Fibroblast of lung (primary cell): ENCODE results near the gene SNRNP35. TPM values are rescaled to one million over a fixed set of nuclear protein-coding genes. Genes with fewer than 3 reads are reported as not detected.
"Not testable (repeated sequence)": the region's sequence is repeated elsewhere in the genome, so short reads cannot be mapped to it uniquely, and the experiment has no call there.

Experiments
- DNase-seq, 2 donors: peaks; one replicate each; pipeline versions ENCODE4 v3.0.0 to v3.0.0-alpha.2; 2010; ENCODE audit warnings: low read depth in 2 of 2
- H2AFZ ChIP-seq: 2 replicates; pipeline ENCODE4 v1.5.1; 2012; ENCODE audit warnings: low read length, control low read depth, inconsistent platforms
- H3K27ac ChIP-seq: 2 replicates; pipeline ENCODE4 v1.5.1; 2011; ENCODE audit warnings: low read length, control low read depth; ENCODE audit not compliant: insufficient read depth
- H3K27me3 ChIP-seq: 2 replicates; pipeline ENCODE4 v1.5.1; 2011; ENCODE audit warnings: mild to moderate bottlenecking, low read length; ENCODE audit not compliant: control insufficient read depth, insufficient read depth
- H3K36me3 ChIP-seq: 2 replicates; pipeline ENCODE4 v1.5.1; 2011; ENCODE audit warnings: low read length; ENCODE audit not compliant: control insufficient read depth, insufficient read depth
- H3K4me1 ChIP-seq: 2 replicates; pipeline ENCODE4 v1.5.1; 2011; ENCODE audit warnings: low read length; ENCODE audit not compliant: control insufficient read depth, insufficient read depth; ENCODE audit errors: extremely low read depth
- H3K4me2 ChIP-seq: 2 replicates; pipeline ENCODE4 v1.5.1; 2011; ENCODE audit warnings: low read length, control low read depth; ENCODE audit not compliant: insufficient read depth; ENCODE audit errors: extremely low read depth
- H3K4me3 ChIP-seq, 4 experiments: fragments of 200-600 bp in 1 of 4; sonication (generic) in 1 of 4; replicated peaks in 1 of 4; 2 replicates each; pipeline ENCODE4 v1.5.1; 2011 to 2016; ENCODE audit warnings: low read length in 4 of 4, low read depth in 3 of 4, mild to moderate bottlenecking in 3 of 4, control low read depth in 2 of 4, inconsistent platforms in 1 of 4, mixed read lengths in 1 of 4; ENCODE audit not compliant: insufficient read depth in 1 of 4; ENCODE audit errors: control extremely low read depth in 1 of 4
- H3K79me2 ChIP-seq: 2 replicates; pipeline ENCODE4 v1.5.1; 2012; ENCODE audit warnings: mild to moderate bottlenecking, low read length, inconsistent platforms; ENCODE audit not compliant: control insufficient read depth, insufficient read depth
- H3K9ac ChIP-seq: 2 replicates; pipeline ENCODE4 v1.5.1; 2011; ENCODE audit warnings: mild to moderate bottlenecking, low read length, control low read depth; ENCODE audit not compliant: insufficient read depth
- H3K9me3 ChIP-seq: 2 replicates; pipeline ENCODE4 v1.5.1; 2012; ENCODE audit warnings: low read depth, low read length; ENCODE audit not compliant: control insufficient read depth, insufficient read depth
- H4K20me1 ChIP-seq: 2 replicates; pipeline ENCODE4 v1.5.1; 2011; ENCODE audit warnings: low read length; ENCODE audit not compliant: control insufficient read depth, insufficient read depth; ENCODE audit errors: extremely low read depth
- EZH2 ChIP-seq: IDR thresholded peaks from 2 replicates; pipeline ENCODE4 v1.5.1; 2012; ENCODE audit warnings: low read length, control low read depth, mild to moderate bottlenecking; ENCODE audit errors: missing control alignments
- polyA plus RNA-seq, 2 donors: library from polyadenylated mRNA; depleted of rRNA in 1 of 2; stranded (reverse) in 1 of 2; unstranded in 1 of 2; fragments of >200 nt; gene quantifications; 2 replicates each; pipeline ENCODE4 v1.2.1, GENCODE V29; 2011 to 2012; ENCODE audit warnings: missing spikeins in 1 of 2
- total RNA-seq: library from RNA; depleted of rRNA; stranded (reverse); fragments of >200 nt; gene quantifications from 2 replicates; pipeline ENCODE4 v1.2.1, GENCODE V29; 2014
- TF ChIP-seq, protein P1 (sequence below), 2 donors: IDR thresholded peaks in 1 of 2; conservative IDR thresholded peaks in 1 of 2; 1 replicate in 1 of 2; 2 replicates in 1 of 2; pipeline ENCODE4 v1.5.1; 2011 to 2012; ENCODE audit warnings: low read length in 2 of 2, control low read depth in 1 of 2, inconsistent platforms in 1 of 2, low read depth in 1 of 2, mild to moderate bottlenecking in 1 of 2

The SNRNP35 gene
- total and polyA plus RNA-seq, 2 donors (not counting 1 experiment from before 2014, with no cell fraction given) = 16.1 to 20.8 TPM

GRCh38 chr12:123491056-123491455 is 33.1 kb downstream of the SNRNP35 start:
- Histone ChIP-seq H3K9ac (no peak overlapping the region), H3K27me3 (no peaks in the 10 kb centered on the region), H2AFZ (no peak overlapping the region), H3K27ac (no peak overlapping the region), H3K79me2 (no peaks in the 10 kb centered on the region), H3K36me3 (no peaks in the 10 kb centered on the region), H3K4me2 (no peak overlapping the region), H3K9me3 (no peaks in the 10 kb centered on the region), H4K20me1 (no peaks in the 10 kb centered on the region), H3K4me3 (no peak overlapping the region), H3K4me1 (no peaks in the 10 kb centered on the region)
- TF ChIP-seq, protein P1, sequence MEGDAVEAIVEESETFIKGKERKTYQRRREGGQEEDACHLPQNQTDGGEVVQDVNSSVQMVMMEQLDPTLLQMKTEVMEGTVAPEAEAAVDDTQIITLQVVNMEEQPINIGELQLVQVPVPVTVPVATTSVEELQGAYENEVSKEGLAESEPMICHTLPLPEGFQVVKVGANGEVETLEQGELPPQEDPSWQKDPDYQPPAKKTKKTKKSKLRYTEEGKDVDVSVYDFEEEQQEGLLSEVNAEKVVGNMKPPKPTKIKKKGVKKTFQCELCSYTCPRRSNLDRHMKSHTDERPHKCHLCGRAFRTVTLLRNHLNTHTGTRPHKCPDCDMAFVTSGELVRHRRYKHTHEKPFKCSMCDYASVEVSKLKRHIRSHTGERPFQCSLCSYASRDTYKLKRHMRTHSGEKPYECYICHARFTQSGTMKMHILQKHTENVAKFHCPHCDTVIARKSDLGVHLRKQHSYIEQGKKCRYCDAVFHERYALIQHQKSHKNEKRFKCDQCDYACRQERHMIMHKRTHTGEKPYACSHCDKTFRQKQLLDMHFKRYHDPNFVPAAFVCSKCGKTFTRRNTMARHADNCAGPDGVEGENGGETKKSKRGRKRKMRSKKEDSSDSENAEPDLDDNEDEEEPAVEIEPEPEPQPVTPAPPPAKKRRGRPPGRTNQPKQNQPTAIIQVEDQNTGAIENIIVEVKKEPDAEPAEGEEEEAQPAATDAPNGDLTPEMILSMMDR (conservative IDR thresholded peaks at IDR 0.05 in 1 of 2, IDR thresholded peaks at IDR 0.05 in 1 of 2; ENCODE audit: low read depth in 1 of 2, low read length in 2 of 2) = no peak
- no peak for TF ChIP-seq EZH2
- DNase-seq = no peak

- no peak for DNase-seq
These were observed 33.5 kb downstream of the SNRNP35 start for GRCh38 chr12:123491481-123491880.

GRCh38 chr12:123492339-123493039 is 34.5 kb downstream of the SNRNP35 start:
- H3K27ac ChIP-seq, DNase-seq, H3K9ac ChIP-seq, H3K36me3 ChIP-seq, H3K4me1 ChIP-seq, H3K9me3 ChIP-seq, H3K4me3 ChIP-seq, H2AFZ ChIP-seq, H3K4me2 ChIP-seq, H3K27me3 ChIP-seq, H3K79me2 ChIP-seq, H4K20me1 ChIP-seq: not testable (repeated sequence)

More at GRCh38 chr12:123491481-123491880, 33.5 kb downstream of the SNRNP35 start:
- no peaks in the 10 kb centered on the region for H3K36me3 ChIP-seq
- no peak overlapping the region for H3K4me3 ChIP-seq
- no peaks in the 10 kb centered on the region for H3K4me1 ChIP-seq
- H3K9ac ChIP-seq = no peak overlapping the region
- H3K27me3 ChIP-seq = no peaks in the 10 kb centered on the region
- no peaks in the 10 kb centered on the region for H3K79me2 ChIP-seq
- TF ChIP-seq, protein P1 (conservative IDR thresholded peaks at IDR 0.05 in 1 of 2, IDR thresholded peaks at IDR 0.05 in 1 of 2; ENCODE audit: low read depth in 1 of 2, low read length in 2 of 2) = no peak
- no peak for TF ChIP-seq EZH2
- H3K4me2 ChIP-seq = no peak overlapping the region
- H2AFZ ChIP-seq = no peak overlapping the region
- no peaks in the 10 kb centered on the region for H3K9me3 ChIP-seq
- no peak overlapping the region for H3K27ac ChIP-seq
- no peaks in the 10 kb centered on the region for H4K20me1 ChIP-seq
